ENCODE data around the gene LBHD2.
A peak's percentile ranks its signal among the peaks of the same experiment; 100 is the strongest.

Gene LBHD2

DNA sequence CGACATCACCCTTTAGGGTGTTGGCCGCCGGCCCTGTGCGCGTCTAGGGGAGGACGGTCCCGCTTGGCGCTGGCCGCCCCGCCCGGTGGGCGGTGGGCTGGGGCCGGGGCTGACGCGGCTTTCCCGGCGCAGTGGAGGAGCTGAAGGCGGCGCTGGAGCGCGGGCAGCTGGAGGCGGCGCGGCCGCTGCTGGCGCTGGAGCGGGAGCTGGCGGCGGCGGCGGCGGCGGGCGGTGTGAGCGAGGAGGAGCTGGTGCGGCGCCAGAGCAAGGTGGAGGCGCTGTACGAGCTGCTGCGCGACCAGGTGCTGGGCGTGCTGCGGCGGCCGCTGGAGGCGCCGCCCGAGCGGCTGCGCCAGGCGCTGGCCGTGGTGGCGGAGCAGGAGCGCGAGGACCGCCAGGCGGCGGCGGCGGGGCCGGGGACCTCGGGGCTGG is 42.9 kb downstream of the LBHD2 start:
- no peak for DNase-seq (ENCODE audit: extremely low read depth, low read depth)
- H3K4me3 ChIP-seq (replicated peaks; ENCODE audit: low read depth, low read length), result 0 out of 2 replicates have a peak overlapping the region, but pooled peaks have one; percentile 7
- TF ChIP-seq CTCF (IDR thresholded peaks at IDR 0.05; ENCODE audit: low read depth, low read length, missing control alignments), result no peak

- TF ChIP-seq CTCF (IDR thresholded peaks at IDR 0.05; ENCODE audit: low read depth, low read length, missing control alignments), result no peak
- DNase-seq (ENCODE audit: extremely low read depth, low read depth), result no peak
- H3K4me3 ChIP-seq (replicated peaks; ENCODE audit: low read depth, low read length), result no peak overlapping the region
These were observed 43.3 kb downstream of the LBHD2 start for GRCh38 chr14:103127356-103127755.

GRCh38 chr14:103127861-103128598 is 44.0 kb downstream of the LBHD2 start:
- TF ChIP-seq CTCF (IDR thresholded peaks at IDR 0.05; ENCODE audit: low read depth, low read length, missing control alignments), result no peak
- DNase-seq (ENCODE audit: extremely low read depth, low read depth), result no peak
- H3K4me3 ChIP-seq (replicated peaks; ENCODE audit: low read depth, low read length), result no peak overlapping the region

- no peak for DNase-seq (ENCODE audit: extremely low read depth, low read depth)
- no peak overlapping the region for H3K4me3 ChIP-seq (replicated peaks; ENCODE audit: low read depth, low read length)
- no peak for TF ChIP-seq CTCF (IDR thresholded peaks at IDR 0.05; ENCODE audit: low read depth, low read length, missing control alignments)
These were observed 44.8 kb downstream of the LBHD2 start for GRCh38 chr14:103128631-103129300.

DNA sequence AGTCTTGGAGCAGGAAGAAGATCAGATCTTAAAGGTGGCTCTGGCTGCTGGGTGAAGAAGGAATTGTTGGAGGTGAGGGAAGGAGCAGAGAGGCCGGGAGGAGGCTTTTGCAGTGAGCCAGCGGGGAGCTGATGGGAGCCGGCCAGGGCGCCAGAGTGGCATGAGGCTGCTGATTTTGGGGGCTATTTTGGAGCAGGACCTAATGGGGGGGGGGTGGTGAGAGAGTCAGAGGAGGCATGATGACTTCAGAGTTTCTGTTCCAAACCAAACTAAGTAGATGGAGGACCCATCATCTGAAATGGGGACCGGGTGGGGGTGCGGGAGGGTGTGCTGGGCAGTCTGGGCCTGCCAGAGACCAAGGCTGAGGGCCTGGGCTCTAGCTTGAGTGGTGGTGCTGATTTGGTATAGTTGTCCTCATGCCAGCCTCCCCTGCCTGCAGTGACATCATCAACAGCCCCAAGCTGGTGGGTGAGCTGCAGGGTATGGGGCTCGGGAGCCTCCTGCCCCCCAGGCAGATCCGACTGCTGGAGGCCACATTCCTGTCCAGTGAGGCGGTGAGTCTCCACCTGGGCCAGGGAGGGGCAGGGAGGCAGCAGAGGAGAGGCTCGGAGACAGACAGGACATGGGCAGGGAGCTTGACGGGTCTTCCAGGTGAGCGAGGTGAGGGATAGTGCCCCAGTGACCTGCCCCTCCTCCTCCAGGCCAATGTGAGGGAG is 45.4 kb downstream of the LBHD2 start:
- no peak overlapping the region for H3K4me3 ChIP-seq (replicated peaks; ENCODE audit: low read depth, low read length)
- TF ChIP-seq CTCF (IDR thresholded peaks at IDR 0.05; ENCODE audit: low read depth, low read length, missing control alignments), result no peak
- DNase-seq (ENCODE audit: extremely low read depth, low read depth), result no peak

- no peak overlapping the region for H3K4me3 ChIP-seq (replicated peaks; ENCODE audit: low read depth, low read length)
- no peak for DNase-seq (ENCODE audit: extremely low read depth, low read depth)
- no peak for TF ChIP-seq CTCF (IDR thresholded peaks at IDR 0.05; ENCODE audit: low read depth, low read length, missing control alignments)
These were observed 46.2 kb downstream of the LBHD2 start for GRCh38 chr14:103130017-103130764.
